Colonic mucosa (tissue), 4 donors: Measurements from ENCODE around the gene SUPT4H1. TPM values are rescaled to one million over a fixed set of nuclear protein-coding genes. Genes with fewer than 3 reads are reported as not detected.
"Not testable (repeated sequence)": the region's sequence is repeated elsewhere in the genome, so short reads cannot be mapped to it uniquely, and the experiment has no call there.

Experiments
- DNase-seq: peaks from one replicate; pipeline ENCODE4 v3.0.0-alpha.2; 2020
- H3K27ac ChIP-seq: fragments of 200-600 bp; one replicate; pipeline ENCODE4 v1.8.0; 2021
- H3K27me3 ChIP-seq: fragments of 200-600 bp; one replicate; pipeline ENCODE4 v1.8.0; 2021
- H3K36me3 ChIP-seq: fragments of 200-600 bp; one replicate; pipeline ENCODE4 v1.8.0; 2021
- H3K4me1 ChIP-seq: fragments of 200-600 bp; one replicate; pipeline ENCODE4 v1.8.0; 2021; ENCODE audit warnings: mild to moderate bottlenecking
- H3K4me3 ChIP-seq: fragments of 200-600 bp; one replicate; pipeline ENCODE4 v1.8.0; 2021
- H3K9ac ChIP-seq, 2 donors: one replicate each; pipeline ENCODE4 v1.7.0; 2013; ENCODE audit warnings: control low read depth in 2 of 2, low read depth in 2 of 2, low read length in 2 of 2
- H3K9me3 ChIP-seq: fragments of 200-600 bp; one replicate; pipeline ENCODE4 v1.8.0; 2021
- intact Hi-C: fragments of 100-400 bp; cut with DNase I; formaldehyde crosslinking; loops from one replicate; pipeline ENCODE4 v1.14.1; 2022
- total RNA-seq, 2 donors: library from RNA; stranded (reverse); fragmentation: NEBNext Ultra II Directional in 1 of 2; extraction: Animal tissue kit (Norgen Biotek cat#: 25700) in 1 of 2; gene quantifications; one replicate each; pipeline ENCODE4 v1.2.1, GENCODE V29; 2021
- TF ChIP-seq, protein P1 (sequence below): fragments of 200-600 bp; IDR thresholded peaks from one replicate; pipeline ENCODE4 v1.8.0; 2022; ENCODE audit warnings: antibody characterized with exemption, mild to moderate bottlenecking
- donor health status: healthy.
- donor health status: DM: no; HTN: no; CAD: no.
- donor health status: DM: no; HTN: no; CAD: no.

SUPT4H1 gene
- 10 to 100 TPM; 68.7 to 75.3 TPM for total RNA-seq

DNA sequence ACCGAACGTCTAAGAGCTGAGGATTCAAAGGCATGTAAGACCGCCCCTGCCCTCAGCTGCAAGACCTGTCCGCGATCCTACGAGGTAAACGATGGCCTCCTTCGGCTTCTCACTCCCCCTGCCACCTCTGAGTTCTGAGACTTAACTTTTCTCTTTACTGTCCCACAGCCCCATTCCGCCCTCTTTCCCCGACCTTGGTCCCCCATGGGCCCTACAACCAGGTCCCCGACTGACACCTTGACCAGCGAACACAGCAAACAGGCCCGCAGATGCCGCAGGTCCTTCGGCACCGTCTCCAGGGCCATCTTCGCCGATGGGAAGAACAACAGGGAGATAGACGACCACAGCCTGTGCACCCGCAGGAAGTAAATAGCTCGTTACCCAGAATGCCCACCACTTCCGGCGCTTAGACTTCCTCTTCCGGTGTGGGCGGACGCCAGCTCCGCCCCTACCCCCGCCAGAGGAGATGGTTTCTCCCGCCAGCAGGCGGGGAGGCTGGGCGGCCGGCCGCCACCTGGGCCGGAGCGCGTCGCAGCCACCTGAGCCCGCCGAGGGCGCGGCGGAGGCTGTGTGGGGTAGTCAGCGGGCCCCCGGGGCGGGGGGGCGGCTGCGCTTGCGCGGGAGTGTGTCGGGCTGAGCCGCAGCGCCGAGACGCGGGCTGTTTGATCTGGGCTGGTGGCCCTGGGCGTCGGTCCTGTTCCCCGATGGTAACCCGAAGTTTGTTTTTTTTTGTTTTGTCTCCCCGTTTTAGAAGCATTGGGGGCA is at the start of gene SUPT4H1:
Gene SUPT4H1 (minus strand): TSS at position 371 of the 765 bp plus-strand sequence. CDS start 66 bp downstream, at position 305.
- peak within 1 kb of the TSS; percentile 96 for H3K27ac ChIP-seq
- TF ChIP-seq, protein P1, sequence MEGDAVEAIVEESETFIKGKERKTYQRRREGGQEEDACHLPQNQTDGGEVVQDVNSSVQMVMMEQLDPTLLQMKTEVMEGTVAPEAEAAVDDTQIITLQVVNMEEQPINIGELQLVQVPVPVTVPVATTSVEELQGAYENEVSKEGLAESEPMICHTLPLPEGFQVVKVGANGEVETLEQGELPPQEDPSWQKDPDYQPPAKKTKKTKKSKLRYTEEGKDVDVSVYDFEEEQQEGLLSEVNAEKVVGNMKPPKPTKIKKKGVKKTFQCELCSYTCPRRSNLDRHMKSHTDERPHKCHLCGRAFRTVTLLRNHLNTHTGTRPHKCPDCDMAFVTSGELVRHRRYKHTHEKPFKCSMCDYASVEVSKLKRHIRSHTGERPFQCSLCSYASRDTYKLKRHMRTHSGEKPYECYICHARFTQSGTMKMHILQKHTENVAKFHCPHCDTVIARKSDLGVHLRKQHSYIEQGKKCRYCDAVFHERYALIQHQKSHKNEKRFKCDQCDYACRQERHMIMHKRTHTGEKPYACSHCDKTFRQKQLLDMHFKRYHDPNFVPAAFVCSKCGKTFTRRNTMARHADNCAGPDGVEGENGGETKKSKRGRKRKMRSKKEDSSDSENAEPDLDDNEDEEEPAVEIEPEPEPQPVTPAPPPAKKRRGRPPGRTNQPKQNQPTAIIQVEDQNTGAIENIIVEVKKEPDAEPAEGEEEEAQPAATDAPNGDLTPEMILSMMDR, result no peak
- intact Hi-C loops, result loop anchor here (10.0 kb wide), 1 partner anchor 153 kb away; no protein-coding TSS in a partner anchor
- no peaks in the 10 kb centered on the region for H3K27me3 ChIP-seq
- peak within 1 kb of the TSS; percentile 89 for H3K4me3 ChIP-seq
- peak; percentile 94 for DNase-seq
- H3K4me1 ChIP-seq, result no peaks in the 10 kb centered on the region
- H3K9ac ChIP-seq, result peak within 1 kb of the TSS; percentile 93 to 95
- peaks cover 17% of the 10 kb centered on the region for H3K36me3 ChIP-seq
- no peaks in the 10 kb centered on the region for H3K9me3 ChIP-seq

DNA sequence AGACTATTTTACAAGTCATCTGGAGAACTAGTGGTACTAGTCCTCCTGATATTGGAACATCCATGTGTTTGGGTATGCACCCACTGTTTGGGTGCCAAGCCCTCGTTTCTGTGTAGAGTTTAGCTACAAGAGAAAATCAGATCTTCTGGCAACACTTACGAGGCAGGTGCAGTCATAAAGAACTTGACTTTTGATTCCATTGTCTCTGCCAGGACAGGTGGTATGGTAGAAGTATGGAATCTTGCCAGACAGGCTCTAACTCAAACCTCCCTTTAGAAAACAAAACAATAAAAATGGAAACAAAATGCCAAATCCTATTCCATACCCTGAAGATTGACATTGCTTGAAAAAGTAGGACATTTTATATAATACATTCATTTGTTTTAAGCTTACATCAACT is 49.3 kb upstream of the SUPT4H1 start:
- Histone ChIP-seq H3K36me3 (no peaks in the 10 kb centered on the region), H3K9ac (peak overlapping the region in 1 of 2 donors; percentile 30), H3K4me3 (no peak overlapping the region), H3K9me3 (no peaks in the 10 kb centered on the region), H3K27me3 (no peaks in the 10 kb centered on the region), H3K27ac (peak overlapping the region; percentile 25), H3K4me1 (peaks cover 11% of the 10 kb centered on the region)
- peak; percentile 66 for DNase-seq
- intact Hi-C loops, result no loop called here
- TF ChIP-seq, protein P1, result no peak

DNA sequence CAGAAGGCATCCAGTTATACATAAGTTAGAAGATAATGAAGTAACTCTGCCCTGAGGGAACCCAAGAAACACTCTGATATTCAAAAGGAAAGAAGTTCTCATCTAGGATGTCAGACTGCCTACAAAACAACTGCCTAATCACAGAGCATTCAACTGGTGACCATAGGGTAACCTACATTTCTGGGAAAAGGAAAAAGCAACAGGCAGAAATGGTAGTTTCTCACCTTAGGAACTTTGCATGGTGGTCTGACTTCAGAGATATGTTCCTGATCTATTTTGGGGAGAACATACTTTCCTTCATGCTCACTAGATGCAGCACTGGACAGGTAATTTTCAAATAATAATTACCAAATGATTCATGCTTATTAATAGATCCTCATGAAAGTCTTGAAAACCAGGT is 48.8 kb upstream of the SUPT4H1 start:
- DNase-seq, result no peak
- no peaks in the 10 kb centered on the region for H3K36me3 ChIP-seq
- TF ChIP-seq, protein P1, result no peak
- H3K9me3 ChIP-seq, result no peaks in the 10 kb centered on the region
- peak overlapping the region in 1 of 2 donors; percentile 30 for H3K9ac ChIP-seq
- no peak overlapping the region for H3K4me3 ChIP-seq
- H3K27me3 ChIP-seq, result no peaks in the 10 kb centered on the region
- H3K27ac ChIP-seq, result peak overlapping the region; percentile 25
- intact Hi-C loops, result no loop called here
- H3K4me1 ChIP-seq, result peaks cover 11% of the 10 kb centered on the region

DNA sequence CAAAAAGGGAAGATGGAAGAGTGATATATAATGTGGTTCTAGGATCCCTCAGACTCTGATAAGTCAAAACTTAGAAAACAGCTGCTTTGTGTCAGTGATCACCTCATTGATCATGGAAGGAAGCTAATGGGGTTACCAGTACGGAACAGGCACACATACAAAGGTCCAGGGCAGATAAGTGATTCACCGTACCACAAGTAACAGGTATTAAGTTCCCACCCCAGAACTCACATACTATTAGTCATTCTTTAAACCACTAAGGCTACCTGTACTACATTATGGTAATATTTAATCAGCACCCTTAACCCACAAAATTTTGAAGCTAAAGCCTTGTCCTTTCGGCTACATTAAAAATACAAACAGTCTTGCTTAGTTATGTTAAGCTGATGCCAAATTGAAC is 48.0 kb upstream of the SUPT4H1 start:
- no peak overlapping the region for H3K27ac ChIP-seq
- H3K4me1 ChIP-seq, result peaks cover 11% of the 10 kb centered on the region
- H3K9me3 ChIP-seq, result no peaks in the 10 kb centered on the region
- no peaks in the 10 kb centered on the region for H3K36me3 ChIP-seq
- H3K9ac ChIP-seq, result peak overlapping the region in 1 of 2 donors; percentile 53
- DNase-seq, result no peak
- intact Hi-C loops, result no loop called here
- no peak overlapping the region for H3K4me3 ChIP-seq
- H3K27me3 ChIP-seq, result no peaks in the 10 kb centered on the region
- TF ChIP-seq, protein P1, result no peak

DNA sequence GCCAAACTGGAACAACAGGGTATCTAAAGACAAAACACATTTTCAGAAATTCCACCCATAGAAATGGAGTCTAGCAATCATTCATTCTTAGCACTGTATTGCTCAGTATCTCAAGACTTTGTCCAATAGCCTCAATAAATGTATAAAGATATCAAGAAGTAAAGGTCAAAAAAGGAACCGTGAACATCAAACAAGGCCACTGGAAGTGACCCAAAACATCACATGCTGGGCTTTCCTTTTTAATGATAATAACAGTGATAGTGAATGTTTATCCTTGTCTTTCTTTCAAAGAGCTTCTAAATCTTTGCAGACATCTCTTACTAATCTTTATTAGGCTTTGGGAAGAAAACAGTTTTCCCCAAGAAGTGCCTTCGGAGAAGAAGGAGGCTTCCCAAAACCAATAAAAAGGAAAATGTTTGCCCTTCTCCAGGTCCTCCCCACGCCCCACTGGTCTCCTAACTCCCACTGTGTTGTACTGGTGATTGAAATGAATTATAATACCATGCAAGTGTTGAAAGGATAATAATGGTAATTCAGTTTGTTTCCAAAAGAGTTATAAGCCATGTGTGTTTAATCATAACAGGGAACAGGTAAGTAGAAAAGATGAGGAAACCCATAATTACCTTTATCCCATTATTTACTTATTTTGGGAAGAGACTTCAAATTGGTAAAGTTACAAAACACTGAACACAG is 46.7 kb upstream of the SUPT4H1 start:
- H3K27ac ChIP-seq, result peak overlapping the region; percentile 13
- H3K27me3 ChIP-seq, result no peaks in the 10 kb centered on the region
- TF ChIP-seq, protein P1, result no peak
- H3K9me3 ChIP-seq, result no peaks in the 10 kb centered on the region
- peak overlapping the region in 1 of 2 donors; percentile 48 for H3K9ac ChIP-seq
- H3K4me1 ChIP-seq, result peaks cover 11% of the 10 kb centered on the region
- no peaks in the 10 kb centered on the region for H3K36me3 ChIP-seq
- DNase-seq, result no peak
- intact Hi-C loops, result no loop called here
- H3K4me3 ChIP-seq, result no peak overlapping the region

DNA sequence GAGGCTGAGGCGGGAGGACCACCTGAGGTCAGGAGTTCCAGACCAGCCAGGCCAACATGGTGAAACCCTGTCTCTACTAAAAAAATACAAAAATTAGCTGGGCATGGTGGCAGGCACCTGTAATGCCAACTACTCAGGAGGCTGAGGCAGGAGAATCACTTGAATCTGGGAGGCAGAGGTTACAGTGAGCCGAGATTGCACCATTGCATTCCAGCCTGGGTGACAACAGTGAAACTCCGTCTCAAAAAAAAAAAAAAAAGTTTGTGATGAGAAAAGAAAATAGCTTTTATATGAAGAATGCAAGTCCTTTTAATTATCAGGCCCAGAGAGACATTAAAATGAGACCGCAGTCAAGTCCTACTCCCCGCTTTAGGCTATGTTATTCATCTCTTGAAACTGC is 45.4 kb upstream of the SUPT4H1 start:
- H3K36me3 ChIP-seq, H3K9ac ChIP-seq, intact Hi-C loops, H3K27me3 ChIP-seq, H3K9me3 ChIP-seq, DNase-seq, H3K4me3 ChIP-seq: not testable (repeated sequence)
- peak overlapping the region; percentile 13 for H3K27ac ChIP-seq
- peaks cover 11% of the 10 kb centered on the region for H3K4me1 ChIP-seq
